Glomerular visceral epithelial cell (primary cell): Measurements from ENCODE around the gene TMEM253.

Source experiments
- DNase-seq: peaks from one replicate; pipeline ENCODE4 v3.0.0-alpha.2; 2016; ENCODE audit errors: extremely low spot score

The TMEM253 gene

GRCh38 chr14:21090940-21091663 lies 9.8 kb upstream of the TMEM253 start:
- DNase-seq: no peak

- no peak for DNase-seq
Measured at GRCh38 chr14:21091821-21092272, 9.0 kb upstream of the TMEM253 start.

DNA sequence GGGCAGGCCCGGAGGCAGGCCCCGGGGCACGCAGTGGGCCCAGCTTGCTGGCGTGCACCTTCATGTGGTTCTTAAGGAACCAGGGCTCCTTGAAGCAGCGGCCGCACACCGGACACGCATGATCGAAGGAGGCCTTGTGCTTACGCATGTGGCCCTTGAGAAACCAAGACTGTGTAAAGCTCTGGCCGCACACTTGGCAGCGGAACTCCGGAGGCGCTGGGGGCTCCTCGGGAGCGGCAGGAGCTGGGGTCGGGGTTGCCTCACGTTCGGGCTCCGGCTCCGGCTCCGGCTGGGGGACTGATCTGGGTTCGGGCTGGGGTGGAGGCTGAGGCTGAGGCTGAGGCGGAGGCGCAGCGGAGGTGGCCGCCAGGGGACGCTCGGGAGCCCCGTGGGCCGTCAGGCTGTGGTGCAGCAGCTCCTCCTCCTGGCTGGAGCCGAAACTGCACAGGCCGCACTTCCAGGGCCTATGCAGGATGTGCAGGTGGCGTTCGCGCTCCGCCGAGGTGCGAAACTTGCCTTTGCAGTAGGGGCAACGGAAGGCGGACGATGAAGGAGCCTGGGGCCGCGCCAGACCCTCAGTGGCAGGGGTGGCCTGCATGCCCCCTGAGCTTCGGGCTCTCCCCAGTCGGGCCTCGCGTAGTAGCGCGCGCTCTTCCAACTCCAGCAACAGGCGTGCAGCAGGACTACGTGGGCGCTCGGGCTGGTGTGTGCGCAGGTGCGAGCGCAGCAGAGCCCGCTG lies 8.4 kb upstream of the TMEM253 start:
- peak; percentile 87 for DNase-seq

DNA sequence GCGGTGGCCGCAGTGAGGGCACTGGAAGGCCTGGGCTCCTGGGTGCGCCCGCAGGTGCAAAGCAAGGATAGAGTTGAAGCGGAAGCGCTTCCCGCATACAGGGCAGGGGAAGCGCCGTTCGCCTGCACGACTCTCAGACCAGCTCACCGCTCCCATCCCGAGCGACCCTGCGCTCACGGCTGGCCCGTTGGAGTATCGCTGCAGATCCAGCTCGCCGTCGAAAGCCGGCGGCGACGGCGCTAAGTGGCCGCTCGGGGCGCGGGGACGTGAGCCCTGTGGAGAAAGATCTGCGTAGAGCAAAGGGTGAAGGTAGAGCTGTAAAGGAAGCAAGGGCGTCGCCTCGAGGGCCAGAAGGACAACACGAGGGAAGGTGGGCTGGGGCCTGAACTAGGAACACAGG lies 7.8 kb upstream of the TMEM253 start:
- no peak for DNase-seq

DNA sequence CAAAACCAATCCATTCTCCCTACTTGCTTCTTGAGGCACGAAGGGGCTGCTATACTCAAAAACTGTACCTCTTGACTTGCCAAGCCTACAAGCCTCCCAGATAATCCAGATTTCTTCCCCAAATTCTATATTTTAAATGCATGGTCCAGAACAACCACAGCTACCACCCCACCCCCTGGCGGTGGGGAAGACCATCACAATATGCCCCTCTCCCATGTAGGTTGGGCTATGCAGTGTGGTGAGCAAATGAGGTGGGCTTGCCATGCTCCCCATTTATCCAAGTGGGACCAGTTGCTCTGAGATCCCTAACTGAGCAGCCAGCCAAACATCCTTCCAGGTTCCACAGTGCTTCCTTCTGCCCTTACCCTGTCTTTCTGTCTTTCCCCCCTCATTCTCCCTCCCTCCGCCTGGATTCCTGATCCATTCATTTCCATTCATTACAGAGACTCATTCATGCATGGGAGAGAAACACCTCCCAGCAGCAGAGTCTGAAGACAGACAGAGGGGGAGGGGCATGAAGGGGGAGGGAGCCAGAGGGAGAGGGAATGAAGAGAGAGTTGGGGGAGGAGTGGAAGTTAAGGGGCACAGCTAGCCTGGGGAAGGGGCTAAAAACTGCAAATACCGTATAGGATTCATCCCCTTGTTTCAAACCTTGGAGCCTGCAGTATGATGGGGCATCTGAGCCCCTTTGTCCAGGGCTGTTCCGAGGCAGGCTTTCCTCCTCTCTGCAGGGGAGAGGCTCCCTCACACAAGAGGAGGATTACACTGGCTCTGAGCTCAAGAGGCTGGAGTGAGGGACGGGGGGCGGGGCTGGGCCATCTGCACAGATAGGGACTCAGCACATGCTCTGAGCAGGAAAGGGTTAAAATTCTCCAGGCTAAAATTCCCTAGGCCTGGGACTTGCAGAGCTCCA lies 6.8 kb upstream of the TMEM253 start:
- peak; percentile 81 for DNase-seq

DNA sequence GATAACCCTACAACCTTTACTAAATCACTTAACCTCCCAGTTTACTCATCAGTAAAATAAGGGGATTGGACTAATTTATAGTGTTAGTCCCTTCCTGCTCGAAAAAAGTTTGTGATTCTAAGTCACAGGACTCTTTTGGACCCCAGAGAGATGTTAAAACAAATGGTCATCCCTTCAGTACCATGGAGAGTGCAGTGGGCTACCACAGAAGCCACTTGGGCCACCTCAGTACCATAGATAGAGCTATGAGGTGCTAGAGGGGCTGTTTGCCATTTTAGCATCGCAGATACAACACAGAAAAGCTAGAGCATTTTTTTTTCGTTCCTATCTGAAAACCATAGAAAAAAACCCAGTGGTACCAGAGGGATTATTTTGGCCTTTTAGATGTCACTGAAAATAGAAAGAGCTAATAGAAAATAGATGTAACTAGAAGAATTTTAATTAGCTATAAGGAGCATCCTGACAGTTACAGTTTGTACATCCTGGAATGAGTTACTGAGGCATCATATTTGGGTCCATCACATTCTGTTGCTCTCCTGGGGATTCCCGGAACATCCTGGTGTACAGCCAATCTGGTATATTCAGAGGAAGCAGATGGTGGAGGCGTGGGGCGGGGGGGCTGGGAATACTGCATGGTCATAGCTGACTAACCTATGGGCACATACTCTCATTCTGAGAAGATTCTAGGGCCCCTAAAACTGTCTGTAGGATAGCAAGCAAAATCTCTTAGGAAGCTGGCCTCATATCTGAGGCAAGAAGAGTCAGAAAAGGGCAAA lies 5.2 kb upstream of the TMEM253 start:
- peak; percentile 51 for DNase-seq

DNA sequence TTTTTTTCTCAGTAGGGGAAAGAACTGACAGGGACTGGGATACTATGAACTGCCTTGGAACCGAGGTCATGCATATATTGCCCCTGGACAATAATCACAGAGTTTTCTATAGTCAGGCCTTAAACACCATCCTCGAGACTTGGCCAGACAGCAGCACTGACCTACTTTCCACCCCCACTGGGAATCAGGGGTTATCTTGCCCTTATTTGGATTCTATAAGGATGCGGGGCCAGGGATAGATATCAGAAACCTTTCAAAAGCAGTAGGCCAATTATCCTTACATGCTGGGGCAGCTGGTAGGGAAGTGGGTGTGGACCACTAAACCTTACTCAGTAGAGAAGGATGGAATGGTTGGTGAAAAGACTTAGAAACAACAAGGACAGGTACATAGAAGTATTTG lies 4.4 kb upstream of the TMEM253 start:
- no peak for DNase-seq

DNA sequence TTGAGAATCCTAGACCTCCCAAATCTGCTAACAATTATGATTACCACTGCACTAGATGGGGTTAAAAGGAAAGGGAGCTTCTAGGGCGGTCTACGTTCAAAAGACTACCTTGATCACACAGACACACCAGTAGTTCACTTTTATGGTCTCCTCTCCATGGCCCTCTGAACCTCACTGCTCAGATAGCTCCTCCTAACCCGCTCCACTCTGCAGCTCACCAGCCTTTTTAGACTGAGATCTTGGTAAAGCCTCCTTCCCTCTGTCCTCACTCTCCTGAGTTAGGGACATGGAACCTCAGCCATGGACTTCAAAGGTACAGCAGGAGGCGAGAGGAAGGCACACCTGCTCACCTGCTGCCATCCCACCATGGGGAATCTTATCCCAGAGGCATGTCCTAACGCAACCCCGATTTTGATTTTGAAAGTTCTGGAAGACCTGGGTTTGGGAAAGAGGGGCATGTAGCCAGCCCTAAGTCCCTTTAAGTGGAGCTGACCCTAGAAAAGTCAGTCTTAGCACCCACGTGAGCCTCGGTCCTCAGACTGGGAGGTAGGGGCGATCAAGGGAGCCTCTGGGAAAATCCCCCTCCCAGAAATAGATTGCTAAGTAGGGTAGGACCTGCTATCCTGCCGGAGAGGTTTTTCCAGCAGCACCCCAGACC lies 3.8 kb upstream of the TMEM253 start:
- no peak for DNase-seq

- no peak for DNase-seq
Measured at GRCh38 chr14:21097636-21098075, 3.2 kb upstream of the TMEM253 start.

DNA sequence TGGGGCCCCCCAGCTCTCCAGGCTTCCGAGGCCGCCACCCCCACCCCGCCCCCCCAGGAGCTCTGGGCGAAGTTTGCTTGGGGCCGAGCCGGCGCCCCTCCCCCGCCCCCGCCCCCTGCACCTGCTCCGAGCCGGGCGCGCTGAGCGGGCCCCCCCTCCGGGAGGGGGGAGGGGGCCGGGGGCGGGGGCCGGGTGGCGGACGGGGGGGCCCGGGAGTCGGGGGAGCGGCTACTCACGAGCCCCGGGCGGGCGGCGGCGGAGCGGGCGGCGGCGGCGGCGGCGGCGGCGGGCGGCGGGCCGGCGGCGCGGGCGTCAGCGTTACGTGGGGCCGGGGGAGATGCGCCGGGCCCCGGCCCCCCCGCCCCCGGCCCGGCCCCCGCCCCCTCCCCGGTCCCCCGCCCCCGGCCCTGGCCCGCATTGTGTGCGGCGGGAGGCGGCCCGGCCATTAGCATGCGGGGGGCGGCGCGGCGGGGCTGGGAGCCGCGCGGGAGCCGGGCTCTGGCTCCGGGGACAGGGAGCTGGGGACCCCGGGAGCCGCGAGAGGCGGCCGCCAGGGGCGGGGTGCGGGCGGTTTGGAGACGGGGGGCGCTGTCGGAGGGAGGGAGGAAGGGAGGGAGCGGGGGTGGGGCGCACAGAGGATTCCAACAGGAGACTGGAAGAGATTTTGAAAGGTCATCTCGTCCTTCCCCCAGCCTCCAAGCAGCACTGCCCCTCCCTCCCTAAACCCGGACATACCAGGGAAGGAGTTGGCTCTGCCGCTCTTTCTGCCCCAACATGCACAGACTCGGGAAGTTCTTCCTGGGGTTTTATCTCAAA lies 2.6 kb upstream of the TMEM253 start, which contains the start of gene ZNF219:
TSS of gene ZNF219 (minus strand) at position 580 of the 816 bp plus-strand sequence. CDS start 5,064 bp downstream, outside the sequence.
- peak; percentile 61 for DNase-seq

DNA sequence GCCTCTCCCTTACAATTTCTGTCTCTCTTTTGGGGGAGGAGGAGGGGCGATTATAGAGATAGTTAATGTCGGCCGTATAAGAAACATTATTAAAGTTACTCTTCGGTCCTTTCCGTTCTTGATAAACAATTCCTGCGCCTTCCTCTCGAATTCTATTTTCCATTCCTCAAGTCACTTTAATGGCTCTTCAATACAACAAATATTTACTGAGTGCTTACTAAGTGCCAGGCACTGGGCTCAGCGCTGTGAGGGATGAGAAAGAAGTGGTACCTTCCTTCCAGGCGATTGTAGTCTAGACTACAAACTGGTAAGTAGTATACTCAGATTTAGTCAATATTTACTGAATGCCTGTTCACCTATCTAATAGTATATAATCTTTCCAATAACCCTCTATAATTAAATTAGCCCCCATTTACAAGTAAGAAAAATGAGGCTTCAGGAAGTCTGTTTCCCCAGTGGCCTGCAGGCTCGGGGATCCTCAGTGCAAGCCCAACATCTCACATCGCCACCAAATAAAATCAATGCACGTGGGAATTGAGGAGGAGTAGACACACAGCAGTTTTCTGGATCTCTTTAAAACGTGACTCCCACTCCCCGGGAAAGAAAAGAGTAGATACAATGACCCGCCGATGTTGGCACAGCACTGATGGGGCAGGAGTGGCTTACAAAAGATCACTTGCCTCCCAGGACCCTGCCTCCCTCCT lies 1.8 kb upstream of the TMEM253 start:
- DNase-seq: no peak

DNA sequence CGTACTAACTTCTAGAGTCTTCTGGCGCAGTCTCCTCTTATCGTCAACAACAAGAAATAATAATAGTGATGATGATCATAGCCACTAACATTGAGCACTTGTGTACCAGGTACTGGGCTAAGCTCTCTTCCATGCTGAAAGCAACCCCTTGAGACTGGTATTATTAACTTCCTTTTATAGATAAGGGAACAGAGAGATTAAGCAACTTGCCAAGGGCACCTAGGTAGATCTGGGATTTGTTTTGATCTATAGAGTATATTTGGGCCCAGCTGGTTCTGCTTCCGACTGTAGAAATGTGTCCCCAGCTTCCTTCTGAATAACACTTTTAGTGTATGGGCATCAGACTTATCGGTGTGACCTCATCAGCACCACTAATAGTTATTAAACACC lies 1.3 kb upstream of the TMEM253 start:
- no peak for DNase-seq

DNA sequence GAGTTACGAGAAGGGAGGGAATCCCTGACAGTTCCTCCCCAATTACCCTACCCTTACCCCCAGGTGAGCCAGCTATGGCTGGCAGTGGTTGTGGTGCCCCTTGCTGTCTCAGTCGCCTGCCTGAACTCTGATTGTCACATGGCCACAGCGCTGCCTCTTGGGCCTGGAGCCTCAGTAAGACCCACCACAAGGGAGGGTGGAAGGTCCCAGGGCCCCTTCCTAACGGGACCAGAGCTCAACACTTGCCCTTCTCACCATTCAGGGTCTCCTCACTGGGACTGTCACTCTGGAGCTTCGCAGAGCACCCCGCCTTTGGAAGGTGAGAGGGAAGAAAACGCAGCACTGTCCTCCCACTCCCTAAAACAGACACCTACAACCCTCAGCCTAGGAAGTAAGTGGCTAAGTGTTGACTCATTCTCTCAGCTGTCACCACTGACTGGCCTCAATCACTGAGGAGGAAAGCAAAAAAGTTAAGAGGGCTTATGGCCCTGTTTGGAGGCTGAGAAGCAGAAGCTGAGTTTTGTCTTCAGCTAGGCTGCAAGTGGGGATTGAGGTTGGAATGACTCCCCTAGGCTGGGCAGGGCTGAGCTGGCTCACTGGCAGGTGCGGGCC lies 1.0 kb downstream of the TMEM253 start:
- DNase-seq: no peak

- DNase-seq: no peak
Measured at GRCh38 chr14:21102521-21103410, 1.9 kb downstream of the TMEM253 start.

GRCh38 chr14:21103411-21103709 lies 2.5 kb downstream of the TMEM253 start:
- DNase-seq: no peak

DNA sequence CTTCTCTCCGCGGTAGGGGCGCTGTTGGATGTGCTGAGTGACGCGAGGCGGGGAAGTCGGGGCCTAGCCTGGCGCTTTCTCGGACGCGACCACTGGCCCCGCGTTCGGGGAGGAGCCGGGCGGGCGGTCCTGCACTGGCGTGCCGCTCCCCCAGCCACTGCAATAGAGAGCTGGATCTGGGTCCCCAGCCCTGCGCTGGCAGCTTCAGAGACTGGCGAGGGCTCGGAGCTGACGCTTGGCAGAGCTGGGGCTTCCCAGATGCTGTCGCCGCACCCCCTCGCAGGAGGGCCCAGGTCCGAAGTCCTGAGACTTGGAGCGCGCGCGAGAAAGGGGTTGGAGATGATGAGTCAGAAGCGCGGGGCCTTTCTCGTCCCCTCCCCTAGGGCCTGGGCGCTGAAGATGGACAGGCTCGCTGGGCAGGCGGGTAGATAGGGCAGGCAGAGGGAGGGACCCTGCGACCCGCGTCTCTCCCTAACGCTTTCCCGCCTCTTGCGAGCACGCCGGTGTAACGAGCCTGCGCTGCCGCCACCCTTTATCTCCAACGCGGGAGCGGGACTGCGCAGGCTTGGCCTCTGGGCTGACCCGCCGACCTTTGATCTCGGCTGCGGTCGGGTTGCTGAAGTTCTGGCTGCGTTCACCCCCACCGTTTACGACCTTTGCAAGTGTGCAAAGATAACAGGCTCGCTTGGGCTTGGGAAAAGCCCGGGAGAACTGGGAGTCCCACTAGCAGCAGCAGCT lies 3.0 kb downstream of the TMEM253 start:
- peak; percentile 95 for DNase-seq

DNA sequence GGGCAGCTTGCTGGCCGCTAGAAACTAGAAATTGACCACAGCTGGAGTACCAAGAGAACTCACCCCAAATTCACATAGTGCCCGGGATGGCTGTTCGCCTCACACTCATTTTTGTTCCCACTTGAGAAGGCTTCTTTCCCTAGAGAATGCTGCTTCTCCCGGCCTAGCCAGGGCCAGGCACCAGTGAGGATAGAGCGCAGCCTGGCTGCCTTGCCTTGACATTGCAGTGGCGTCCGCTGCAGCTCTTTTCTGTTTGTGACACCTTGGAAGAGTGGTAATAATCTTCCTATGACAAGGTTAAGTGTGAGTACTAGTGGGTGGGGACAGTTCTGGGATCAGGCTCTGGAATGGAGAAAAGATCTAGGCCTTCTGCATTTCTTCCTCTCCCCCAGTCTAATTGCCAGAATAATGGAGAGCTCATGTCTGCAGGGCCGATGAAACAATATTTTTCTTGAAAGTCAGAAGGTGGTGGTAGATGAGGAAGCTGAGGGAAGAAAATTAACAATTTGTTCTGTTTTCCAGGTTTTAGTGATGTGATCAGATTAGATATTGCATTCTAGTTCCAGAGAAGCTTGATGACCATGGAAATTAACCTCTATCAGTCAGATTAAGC lies 3.7 kb downstream of the TMEM253 start:
- peak; percentile 81 for DNase-seq
